ENCODE measurements around the gene AKT1.

The AKT1 gene

GRCh38 chr14:104784846-104785707, 10.5 kb downstream of the AKT1 start:
- no peak for DNase-seq

GRCh38 chr14:104784218-104784568, 11.4 kb downstream of the AKT1 start:
- DNase-seq = no peak

GRCh38 chr14:104783484-104784217, 11.9 kb downstream of the AKT1 start:
- DNase-seq = no peak

DNA sequence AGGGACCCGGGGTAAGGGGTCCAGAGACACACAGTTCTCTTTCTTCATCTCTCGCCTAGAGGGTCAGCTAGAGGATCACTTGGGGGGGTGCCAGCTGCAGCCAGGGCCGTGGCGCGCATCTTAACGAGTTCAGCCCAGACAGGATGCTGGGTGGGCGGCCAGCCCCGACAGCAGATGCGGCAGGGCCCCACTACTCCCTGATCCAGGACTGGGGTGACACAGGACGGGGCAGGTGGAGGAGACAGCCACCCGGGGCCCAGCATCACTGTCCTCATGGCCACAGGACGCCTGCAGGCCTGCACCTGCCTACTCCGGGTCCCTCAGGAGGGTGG, 12.8 kb downstream of the AKT1 start:
- DNase-seq = no peak

DNA sequence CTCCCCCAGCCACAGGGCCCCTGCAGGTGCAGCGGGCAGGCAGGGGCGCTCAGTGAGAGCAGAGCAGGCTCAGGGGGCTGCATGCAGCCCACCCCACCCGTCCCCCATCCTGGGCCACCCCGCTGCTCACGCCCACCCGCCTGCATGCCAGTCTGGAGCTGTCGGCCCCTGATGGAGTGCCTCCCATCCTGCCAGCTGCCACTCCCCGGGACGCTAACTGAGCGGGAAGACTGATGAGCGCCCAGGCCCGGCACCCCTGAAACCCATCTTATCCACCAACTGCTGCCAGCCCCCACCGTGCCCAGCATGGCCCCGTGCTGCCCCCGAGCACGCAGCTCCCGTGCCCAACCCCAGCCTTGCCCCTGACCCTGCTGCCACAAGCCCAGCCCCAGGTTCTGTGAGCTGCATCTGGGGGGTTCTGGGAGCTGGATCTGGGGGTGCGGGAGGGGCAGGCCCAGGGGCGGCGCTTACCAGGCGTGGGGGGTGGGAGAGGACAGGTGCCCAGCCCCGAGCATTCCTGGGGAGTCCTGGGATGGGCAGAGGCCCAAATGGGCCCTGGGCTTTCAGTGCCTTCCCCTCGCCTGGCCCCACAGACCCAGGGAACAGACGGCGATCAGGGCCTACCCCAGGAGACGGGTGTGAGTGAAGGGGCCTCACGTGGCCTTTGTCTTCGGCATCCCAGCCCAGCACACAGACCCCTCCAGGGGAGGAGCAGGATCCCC, 13.3 kb downstream of the AKT1 start:
- DNase-seq = no peak

- DNase-seq = no peak
Measured at GRCh38 chr14:104781271-104782077, 14.1 kb downstream of the AKT1 start.

DNA sequence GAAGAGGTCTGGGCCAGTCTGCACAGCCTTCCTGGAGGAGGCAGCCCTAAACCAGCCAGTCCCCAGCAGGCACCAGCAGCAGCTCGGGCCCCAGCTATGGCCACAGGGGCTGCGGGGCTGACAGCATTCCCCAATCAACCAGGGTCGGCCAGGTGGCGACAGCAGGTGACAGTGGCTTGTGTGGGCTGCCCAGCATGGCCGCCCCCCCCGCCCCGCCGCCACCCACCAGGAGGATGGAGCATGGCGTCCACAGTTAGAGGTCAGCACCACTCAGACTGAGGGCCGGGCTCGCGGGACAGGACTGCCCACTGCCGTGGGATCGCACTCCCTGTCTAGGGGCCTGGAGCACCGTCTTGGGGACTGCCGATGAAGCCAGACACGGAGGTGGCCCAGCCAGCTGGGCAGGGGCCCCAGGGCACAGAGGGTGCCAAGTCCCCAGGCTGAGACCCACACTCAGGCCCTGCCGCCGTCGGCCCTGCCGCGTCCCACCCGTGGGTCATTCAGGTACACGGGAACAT, 15.0 kb downstream of the AKT1 start:
- DNase-seq = no peak

DNA sequence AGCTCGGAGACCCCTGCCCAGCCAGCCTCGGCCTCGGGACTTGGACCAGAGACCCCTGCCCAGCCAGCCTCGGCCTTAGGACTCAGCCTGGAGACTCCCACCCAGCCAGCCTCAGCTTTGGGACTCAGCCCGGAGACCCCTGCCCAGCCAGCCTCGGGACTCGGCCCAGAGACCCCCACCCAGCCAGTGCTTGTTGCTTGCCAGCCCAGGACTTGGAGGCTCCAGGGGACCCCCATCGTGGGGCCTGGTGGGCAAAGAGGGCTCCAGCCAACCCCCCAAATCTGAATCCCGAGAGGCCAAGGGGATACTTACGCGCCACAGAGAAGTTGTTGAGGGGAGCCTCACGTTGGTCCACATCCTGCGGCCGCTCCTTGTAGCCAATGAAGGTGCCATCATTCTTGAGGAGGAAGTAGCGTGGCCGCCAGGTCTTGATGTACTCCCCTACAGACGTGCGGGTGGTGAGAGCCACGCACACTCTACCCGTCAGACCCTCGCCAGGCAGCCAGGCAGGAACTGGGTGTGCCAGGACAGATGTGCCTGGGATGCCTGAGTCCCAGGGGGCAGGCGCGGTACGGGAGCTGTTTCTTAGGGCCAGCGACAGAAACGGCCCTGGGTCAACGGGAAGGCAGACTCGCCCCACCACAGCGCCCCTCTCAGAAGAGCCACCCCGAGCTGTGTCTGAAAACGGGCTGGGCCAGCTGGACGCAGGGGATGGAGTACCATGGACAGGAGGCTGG, 15.6 kb downstream of the AKT1 start:
- DNase-seq = no peak

GRCh38 chr14:104778694-104779331, 16.7 kb downstream of the AKT1 start:
- no peak for DNase-seq

DNA sequence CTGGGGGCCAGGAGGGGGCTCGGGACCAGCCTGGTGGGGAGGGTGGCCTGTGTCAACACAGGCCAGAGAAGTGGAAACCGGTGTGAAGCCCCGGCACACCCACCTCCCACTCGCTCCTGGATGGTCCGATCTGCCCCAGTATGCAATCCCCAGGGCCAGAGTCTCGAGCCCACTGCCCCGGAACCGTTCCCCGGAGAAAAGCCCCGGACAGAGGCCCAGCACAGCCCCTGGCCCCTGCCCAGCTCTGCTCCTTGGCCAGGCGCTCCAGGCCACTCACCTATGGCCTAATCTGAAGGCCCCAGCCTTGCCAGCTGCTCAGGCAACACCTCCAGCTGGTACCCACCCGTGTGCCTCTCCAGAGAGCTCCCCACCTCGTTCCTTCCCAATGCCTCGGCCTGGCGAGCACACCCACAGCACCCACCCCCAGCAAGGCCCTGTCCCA, 17.7 kb downstream of the AKT1 start:
- DNase-seq = no peak

DNA sequence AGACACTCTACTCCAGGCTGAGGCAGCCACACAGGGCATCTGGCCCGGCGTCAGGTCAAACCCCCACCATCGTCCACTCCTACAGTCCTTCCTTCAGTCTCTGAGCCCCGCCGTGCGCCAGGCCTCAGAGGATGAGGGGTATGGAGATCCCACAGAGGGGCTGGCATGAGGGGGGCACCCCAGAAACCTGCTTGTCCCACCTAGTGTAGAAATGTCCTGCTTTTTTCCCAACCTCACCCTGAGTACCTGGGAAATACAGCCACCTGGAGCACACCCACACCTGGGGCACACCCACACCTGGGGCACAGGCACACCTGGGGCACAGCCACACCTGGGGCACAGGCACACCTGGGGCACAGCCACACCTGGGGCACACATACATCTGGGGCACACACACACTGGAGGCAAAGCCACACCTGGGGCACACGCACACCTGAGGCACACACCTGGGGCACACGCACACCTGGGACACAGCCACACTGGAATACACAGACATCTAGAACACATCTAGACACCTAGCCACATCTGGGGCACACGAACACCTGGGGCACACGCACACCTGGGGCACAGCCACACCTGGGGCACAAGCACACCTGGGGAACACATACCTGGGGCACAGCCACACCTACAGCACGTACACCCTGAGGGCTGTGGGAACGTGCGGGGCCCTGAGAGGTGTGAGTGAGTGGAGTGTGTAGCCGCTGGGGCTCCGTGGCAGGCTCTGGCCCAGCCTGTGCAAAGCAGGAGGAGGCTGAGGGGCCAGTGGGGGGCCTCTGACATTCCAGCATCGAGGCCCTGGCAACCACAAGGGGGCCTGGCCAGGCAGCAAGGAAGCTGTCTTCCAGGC, 18.4 kb downstream of the AKT1 start:
- DNase-seq = no peak

DNA sequence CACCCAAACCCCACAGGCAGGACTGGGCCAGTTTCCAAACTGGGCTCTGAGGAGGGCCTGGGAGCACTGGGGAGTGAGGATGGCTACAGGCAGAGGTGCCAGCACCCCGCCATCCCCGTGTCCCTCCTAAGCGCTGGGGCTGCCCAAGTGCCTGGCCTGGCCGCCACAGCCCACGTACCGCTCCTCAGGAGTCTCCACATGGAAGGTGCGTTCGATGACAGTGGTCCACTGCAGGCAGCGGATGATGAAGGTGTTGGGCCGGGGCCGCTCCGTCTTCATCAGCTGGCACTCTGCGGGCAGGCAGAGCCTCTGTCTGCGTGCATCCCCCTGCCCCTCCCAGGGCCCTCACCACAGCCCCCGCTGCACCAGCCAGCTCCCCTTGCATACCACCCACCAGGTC, 19.1 kb downstream of the AKT1 start:
- no peak for DNase-seq

DNA sequence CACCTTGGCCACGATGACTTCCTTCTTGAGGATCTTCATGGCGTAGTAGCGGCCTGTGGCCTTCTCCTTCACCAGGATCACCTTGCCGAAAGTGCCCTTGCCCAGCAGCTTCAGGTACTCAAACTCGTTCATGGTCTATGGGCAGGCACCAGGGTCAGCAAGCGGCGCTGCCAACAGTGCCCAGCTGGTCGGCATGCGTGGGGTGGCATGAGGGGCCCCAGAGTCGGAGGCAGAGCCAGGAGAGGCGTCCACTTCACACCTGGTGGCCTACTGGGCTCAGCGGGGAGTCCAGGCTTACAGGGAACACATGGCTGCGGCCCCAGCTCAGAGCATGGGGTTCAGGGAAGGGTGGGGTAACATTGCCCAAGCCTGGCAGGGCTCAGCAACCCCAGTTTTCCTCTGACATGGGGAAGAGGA, 20.5 kb downstream of the AKT1 start:
- DNase-seq = no peak

GRCh38 chr14:104774453-104775072, 21.0 kb downstream of the AKT1 start:
- DNase-seq = no peak

DNA sequence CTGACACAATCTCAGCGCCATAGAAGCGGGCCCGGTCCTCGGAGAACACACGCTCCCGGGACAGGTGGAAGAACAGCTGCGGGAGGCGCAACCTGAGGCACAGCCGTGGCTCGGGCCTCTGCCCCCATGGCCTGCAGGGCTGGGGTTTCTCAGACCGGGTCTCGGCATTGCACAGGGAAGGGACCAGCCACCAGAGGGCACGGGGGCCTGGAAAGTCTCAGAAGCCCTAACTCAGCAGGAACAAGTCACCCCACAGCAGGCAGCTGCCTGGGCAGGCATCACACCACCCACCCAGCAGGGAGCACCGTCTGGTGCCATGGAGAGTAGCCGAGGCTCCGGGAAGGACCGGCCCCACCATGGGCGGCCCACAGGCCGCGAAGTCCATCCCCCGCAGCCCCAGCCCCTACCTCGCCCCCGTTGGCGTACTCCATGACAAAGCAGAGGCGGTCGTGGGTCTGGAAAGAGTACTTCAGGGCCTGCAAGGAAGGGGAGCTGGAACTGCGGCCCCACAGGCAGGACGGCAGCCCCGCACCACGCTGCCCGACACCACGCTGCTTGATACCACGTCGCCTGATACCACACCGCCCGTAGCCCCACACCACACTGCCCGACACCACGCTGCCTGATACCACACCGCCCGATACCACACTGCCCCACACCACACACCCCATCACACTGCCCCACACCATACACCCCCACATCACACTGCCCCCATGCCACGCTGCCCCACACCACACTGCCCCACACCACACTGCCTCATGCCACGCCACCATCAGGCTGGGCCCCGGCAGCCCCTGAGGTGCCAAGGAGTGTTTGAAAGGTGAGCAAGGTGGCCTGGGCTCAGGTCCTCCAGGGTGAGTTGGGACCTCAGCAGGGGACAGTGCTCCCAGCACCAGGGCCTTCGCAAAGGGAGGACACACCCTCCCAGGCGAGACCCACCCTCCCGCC, 21.8 kb downstream of the AKT1 start:
- no peak for DNase-seq

- DNase-seq = no peak
Measured at GRCh38 chr14:104772707-104773504, 22.6 kb downstream of the AKT1 start.

- no peak for DNase-seq
Measured at GRCh38 chr14:104771918-104772706, 23.4 kb downstream of the AKT1 start.
